NCI-H510A (cell line): ENCODE results near the gene FAS.
A peak's percentile ranks its signal among the peaks of the same experiment; 100 is the strongest.

ENCODE experiments used
- DNase-seq: peaks from one replicate; lab custom pipeline; 2025; lab: John Stamatoyannopoulos, UW

FAS gene

DNA sequence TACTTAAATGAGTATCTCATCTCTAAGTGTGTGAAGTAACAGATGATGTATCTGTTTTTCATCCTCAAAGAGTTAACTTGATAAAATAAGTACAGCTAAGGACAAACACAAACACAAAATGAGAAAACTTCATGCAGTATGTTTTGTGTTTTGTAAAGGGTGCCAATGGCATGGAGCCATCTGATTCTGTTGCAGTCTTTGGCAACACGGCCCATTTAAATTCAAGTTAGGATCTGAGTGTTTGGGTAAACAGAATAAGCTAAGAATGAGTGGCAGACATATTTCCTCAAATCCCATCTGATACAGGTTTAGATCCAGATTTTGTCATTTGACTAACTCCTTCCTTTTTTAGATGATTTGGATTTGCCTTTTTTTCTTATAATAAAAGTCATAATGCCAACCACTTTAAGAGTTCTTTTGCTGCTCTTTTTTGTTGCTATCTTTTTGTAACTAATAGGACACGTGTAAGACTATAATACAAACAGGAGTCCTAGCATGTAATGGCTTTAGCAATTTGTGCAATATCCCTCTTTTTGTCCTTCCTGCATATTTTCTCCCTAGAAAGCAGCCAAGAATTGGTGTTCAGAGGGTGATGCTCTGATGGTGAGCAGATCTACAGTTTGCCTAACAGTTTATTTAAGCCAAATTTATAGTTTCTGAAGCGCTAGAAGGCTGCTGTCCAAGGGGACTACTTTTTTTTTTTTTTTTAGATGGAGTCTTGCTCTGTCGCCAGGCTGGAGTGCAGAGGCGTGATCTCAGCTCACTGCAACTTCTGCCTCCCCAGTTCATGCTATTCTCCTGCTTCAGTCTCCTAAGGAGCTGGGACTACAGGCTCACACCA, 19.2 kb upstream of the FAS start:
- DNase-seq = no peak

DNA sequence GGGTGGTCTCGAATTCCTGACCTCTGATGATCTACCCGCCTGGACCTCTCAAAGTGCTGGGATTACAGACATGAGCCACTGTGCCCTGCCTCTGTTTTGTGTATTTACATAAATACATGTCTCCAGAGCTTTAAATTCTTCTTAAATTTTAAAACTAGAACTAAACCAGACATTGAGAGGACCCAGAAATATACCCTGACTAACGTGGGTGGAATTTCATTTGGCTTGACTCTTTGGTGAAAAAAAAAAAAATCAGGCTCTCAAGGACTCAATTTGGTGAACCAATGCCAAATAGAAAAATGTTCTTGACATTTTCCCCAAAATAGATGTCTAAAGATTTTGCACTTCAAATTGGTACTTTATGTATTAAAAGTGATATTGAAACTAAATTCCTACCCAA, 16.6 kb upstream of the FAS start:
- DNase-seq = no peak

DNA sequence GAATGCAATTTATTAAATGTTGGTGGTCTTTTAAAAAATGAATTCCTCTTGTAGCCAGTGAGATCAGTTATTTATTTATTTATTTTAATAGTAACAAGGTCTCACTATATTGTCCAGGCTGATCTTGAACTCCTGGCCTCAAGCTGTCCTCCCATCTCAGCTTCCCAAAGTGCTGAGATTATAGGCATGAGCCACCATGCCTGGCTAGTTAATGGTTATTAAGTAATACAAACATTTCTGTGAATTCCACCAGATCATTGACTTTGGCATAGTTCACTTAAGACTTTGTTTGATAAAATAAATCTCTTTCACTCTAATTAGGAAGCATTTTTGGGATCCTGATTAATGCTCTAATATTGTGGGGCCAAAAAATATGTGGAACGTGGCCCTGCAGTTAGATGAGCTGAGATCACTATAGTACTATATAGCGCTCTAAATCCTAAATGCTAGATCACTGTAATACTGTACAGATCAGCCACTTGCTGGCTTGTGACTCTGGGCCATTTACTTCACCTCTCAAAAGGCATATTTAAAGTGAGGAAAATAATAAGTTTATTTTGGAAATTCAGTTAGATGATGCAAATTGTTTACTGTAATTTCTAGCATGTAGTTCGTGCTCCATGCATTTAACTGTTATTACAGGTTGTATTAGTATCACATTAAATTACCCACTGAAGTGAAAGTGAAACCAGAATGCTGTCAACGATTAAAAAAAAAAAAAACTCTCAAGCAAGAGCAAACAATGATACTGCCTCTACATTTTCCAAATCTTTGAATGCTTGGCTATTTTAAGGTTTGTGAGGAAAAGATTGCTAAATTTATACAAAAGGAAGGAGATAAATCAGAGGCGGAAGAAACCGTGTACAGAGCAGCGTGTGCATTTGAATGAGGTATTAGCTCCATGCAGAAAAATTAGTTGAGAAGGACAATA, 15.9 kb upstream of the FAS start:
- no peak for DNase-seq

DNA sequence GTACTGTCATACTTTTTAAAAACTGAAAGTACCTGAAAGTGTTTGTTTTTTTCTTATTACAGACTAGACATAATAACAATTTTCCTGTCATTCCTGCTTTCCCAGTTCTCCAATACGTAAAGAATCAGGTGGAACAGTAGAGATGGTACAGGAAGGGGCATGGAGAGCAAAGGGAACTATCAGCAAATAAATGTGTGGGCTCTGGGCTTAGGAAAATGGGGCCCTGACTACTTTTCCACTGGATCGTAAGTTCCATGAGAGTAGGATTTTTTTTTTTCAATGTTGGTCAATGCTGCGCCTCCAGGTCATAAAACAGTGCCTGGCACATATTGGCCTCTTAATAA, 15.2 kb upstream of the FAS start:
- no peak for DNase-seq

DNA sequence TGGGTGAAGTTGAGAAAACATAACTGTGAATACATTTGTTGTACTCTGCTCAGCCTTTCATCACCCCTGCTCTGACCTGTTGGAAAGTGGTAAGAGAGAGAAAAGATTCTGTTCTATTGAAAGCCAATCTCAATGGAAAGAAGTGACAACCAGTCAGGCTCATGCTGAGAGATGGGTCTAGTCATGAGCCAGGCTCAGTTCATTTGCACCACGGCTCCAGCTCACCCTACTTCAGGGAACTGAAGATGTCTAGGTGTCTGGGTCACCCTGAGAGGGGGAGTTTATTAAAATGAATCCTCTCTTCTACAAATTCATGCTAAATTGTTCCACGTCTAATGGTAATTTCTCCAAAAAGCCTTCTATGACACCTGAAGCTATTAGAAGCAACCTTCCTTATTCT, 12.1 kb upstream of the FAS start:
- DNase-seq = no peak

DNA sequence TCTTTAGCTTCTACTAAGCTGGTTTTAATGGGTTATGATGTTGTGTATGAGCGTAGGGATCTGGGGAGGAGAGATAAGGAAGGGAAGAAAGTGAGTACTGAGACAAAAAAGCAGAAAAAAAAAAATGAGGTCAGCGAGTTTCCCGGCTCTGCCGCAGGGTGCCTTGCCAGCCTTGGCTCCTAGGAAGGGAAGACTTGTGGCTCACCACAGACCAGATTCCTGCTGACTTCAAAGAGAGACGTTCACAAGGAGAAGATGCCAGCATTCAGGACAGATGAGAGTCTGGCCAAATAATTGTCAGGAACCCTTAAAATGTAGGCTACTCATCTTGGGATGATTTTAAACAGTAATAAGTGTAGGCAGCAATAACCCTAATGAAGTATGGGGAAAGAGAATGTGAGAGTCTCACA, 11.4 kb upstream of the FAS start:
- no peak for DNase-seq

DNA sequence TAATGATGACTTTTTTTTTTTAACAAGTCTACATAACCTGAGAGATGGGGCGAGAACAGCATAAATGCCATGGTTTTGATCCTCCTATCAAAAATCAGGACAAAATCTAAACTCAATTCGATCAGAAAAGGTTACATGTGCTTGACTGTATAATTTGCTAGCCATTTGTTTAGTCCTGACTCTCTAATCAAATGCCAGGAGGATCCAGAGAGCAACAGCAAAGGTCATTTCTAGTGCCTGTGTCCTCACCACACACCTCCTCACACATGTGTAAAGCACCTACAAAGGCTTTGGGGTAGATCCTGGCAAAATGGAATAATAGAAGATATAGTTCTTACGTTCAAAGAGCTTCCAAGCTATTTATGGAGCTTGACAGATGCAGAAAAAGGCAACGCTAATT, 11.0 kb upstream of the FAS start:
- no peak for DNase-seq

DNA sequence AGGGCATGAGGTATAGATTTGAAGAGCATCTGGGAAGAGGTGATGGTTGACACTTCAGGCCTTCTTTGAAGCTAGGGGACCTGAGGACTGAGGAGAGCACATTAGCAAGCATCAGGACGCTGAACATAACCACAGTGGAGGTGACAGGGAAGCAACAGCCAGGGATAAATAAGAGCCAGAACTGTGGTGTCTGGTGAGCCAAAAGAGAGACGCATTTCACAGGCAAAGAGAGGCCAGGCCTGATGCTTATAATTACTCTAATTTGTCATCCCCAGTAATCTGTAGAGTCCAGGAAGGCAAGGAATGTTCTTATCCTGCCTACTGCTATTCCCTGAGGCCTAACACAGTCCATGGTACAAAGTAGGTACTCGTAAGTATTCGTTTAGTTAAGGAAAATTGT, 10.4 kb upstream of the FAS start:
- no peak for DNase-seq

DNA sequence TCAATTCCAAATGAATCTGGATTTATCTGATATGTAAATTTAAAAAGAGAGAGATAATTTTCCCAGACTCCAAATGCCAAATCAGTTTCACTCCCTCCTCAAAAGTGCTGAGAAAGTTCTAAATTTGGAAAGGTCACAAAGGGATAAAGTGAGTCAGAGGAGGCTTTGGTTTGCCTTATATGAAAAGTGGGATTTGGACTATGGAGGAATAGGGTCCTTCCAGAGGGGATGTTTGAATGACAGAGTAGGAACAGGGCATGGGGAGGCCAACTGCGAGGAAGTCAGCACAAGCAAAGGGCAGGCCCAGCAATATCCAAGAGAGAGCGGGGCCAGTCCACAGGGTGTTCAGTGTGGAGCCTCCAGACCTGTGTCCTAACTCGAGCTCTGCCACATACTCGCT, 9.8 kb upstream of the FAS start:
- no peak for DNase-seq

DNA sequence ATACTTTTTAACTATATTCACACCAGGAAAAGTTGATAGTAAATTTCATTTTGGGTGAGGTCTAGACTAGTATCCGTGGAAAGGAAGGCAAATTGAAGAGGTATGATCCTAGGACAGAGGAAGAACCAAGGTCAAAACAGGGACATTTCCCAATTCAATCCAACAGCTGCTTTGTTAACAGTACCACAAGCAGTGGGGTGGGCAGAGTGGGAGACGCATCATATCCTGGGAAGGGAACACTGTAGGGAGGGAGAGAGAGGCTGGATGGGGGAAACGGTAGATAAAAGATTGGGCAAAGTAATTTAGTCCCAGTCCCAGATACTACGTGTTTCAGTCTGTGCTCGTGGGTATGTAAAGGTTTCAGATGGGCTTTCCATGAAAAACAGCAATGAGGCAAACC, 9.2 kb upstream of the FAS start:
- DNase-seq = no peak

DNA sequence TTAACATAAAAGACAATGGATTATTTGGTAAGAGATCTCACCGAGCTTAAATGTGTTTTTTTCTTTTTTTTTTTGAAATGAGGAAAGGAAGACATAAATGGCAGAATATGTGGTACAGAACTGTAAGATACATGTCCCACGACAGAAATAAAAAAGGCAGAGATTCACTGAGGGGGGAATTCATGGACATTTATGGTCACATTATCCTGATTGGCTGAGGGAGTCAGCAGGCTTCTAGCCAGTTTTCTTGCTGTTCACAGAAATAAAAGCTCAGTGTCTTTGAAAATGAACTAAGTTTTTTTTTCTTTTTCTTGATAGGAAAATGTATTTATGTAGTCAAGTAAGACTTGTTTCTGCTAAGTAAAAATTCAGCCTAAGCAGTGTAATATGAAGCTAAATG, 8.2 kb upstream of the FAS start:
- DNase-seq = no peak

DNA sequence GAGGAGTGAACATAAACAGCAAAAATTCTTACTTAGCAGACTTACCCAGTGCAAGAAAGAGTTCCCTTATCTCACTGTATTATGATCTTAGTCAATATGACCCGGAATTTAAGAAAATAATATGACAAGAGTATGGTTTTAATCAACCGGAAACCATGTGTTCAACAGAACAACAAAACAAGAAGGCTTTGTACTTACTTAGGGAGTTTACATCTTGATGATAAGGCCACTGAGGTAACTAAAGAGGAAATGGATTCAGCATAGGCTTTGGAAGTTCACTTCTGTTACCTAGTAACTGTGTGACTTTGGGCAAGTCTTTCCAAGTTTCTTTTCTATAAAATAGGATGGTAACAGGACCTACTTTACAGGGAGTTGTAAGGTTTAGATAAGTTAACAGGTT, 7.4 kb upstream of the FAS start:
- no peak for DNase-seq

DNA sequence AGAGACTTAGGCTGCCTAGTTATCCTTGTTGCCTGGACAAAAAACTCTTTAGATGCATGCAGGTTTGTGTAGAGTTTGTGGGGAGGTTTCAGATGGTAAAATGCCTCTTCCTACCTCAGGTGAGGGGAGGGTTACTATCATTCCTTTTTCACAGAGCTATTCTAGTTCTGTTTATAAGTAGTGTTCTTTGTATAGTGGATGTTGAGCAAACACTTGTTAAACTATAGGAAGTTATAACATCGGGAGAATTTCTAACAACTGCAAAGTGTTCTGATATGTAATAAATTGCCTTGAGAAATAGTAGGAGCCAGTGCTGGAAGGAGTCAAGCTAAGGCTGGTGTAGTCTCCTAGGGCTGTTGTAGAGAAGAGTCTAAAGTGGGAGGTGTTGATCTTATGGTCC, 6.7 kb upstream of the FAS start:
- no peak for DNase-seq

DNA sequence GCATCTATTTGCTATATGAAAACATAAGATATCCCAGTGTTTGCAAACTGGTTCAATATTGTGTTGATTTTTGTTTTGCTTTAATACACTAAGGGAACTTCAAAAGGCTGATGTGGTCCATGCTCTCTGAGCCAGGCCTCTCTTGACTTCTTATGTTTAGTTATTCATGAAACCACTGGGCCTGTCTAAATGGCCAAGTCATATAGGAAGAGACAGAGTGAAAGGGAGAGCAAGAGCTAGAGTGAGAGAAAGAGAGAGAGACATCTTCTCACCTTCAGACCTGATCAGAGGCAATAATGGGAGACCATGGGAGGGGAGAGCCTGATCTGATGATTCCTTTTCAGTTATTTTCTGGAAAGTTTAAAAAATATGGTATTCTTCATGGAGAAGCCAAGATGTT, 6.1 kb upstream of the FAS start:
- no peak for DNase-seq

DNA sequence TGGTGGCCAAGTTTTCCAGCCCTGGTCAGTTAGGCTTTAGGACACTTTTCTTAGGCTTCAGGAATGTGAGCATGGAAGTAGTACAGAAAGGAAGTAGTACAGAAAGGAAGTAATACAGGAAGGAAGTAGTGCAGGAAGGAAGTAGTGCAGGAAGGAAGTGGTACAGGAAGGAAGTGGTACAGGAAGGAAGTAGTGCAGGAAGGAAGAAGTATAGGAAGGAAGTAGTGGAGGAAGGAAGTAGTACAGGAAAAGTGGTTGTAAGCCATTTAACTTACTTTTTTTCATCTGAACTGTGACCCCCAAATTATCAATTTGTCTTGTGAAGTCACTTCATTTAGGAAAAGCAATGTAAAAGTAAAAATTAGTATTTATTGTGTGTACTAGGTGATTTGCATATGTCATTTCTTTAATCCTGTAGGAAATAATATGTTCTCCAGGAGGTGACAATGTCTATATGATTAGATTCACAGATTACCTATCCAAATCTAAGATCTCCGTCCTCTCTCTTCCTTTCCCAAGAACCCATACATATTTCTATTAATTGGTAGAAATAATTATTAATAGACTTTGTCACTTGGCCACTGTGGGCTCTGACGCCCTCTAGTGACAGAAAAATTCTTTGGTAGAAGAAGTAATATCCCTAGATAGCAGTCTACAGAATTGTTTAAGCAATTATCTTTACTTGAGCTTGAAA, 3.9 kb upstream of the FAS start:
- DNase-seq = no peak

DNA sequence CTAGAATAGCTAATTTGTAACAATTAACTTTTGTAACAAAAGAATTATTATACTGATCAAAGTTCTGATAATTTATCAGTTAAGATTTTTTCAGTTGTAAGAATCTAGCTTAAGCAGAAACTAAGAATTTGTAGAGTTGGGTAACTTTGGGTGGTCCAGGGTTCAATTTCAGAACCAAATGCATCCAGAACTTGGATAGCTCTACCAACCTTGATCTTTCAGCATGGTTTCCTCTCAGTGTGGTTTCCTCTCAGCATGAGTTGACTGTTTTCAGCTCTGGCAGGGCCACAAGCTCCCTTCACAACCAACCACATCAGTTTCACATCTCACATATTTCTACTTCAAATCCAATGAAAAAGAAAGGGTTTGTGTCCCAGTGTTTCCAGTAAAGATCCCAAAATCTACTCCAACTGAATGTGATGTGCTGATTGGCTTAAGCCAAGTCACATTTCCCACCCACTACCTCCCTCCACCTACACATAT, 3.3 kb upstream of the FAS start:
- DNase-seq = no peak

DNA sequence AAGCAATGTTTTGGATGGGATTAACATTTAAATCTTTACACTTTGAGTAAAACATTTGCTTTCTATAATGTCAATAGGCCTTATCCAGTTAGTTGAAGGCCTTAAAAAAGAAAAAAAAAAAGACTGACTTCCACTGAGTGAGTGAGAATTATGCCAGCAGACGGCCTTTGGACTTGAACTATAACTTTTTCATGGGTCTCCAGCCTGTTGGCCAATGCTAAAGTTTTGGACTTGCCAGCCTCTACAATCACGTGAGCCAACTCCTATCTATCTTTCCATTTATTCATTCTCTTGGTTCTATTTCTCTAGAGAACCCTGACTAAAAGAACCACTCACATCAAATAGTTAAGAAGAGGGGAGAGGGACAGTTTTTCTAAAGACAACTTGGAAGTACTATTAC, 2.8 kb upstream of the FAS start:
- no peak for DNase-seq

DNA sequence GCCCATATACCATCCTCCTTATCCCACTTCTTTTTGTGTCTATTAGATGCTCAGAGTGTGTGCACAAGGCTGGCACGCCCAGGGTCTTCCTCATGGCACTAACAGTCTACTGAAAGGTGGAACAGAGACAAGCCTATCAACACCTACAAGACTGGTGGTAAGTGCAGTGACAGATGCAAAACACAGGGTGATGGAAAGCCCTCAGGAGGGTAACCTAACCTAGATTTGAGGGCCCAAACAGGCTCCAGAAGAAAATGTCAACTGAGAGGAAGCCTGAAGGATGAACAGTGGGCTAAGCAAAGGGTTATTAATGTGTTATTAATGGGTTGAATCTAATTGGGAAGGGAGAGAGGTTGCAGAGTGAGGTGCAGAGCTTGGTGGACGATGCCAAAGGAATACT, 1.2 kb upstream of the FAS start:
- DNase-seq = no peak

DNA sequence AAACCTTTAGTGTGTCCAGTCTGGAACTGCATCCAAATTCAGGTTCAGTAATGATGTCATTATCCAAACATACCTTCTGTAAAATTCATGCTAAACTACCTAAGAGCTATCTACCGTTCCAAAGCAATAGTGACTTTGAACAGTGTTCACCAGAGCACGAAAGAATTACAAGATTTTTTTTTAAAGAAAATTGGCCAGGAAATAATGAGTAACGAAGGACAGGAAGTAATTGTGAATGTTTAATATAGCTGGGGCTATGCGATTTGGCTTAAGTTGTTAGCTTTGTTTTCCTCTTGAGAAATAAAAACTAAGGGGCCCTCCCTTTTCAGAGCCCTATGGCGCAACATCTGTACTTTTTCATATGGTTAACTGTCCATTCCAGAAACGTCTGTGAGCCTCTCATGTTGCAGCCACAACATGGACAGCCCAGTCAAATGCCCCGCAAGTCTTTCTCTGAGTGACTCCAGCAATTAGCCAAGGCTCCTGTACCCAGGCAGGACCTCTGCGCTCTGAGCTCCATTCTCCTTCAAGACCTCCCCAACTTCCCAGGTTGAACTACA, 694 bp upstream of the FAS start:
- no peak for DNase-seq

DNA sequence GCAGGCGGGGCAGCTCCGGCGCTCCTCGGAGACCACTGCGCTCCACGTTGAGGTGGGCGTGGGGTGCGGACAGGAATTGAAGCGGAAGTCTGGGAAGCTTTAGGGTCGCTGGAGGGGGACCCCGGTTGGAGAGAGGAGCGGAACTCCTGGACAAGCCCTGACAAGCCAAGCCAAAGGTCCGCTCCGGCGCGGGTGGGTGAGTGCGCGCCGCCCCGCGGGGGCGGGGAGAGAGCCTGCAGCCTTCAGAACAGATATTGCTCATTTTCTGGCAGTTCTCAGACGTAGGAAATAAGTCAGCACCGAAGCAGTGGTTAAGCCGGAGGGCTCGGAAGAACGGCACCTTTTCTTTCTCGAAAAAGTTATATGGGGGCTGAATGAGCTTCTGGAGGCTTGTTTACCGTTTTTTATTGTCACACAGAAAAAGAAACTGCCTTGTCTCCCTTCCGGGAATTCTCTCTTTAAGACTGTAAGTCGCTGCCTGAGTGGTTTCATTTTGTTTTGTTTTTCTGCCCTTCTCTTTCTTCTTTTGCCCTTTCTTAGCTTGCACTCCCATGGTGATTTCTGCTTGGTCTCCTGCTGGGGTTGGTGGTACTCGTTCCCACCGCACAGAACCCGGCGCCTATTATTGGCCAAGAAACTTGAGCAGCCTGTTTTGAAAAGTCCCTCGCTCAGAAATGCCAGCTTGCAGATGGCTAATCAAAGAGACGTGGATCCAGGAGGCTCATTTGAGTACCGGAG, 732 bp downstream of the FAS start:
- peak; percentile 14 for DNase-seq

DNA sequence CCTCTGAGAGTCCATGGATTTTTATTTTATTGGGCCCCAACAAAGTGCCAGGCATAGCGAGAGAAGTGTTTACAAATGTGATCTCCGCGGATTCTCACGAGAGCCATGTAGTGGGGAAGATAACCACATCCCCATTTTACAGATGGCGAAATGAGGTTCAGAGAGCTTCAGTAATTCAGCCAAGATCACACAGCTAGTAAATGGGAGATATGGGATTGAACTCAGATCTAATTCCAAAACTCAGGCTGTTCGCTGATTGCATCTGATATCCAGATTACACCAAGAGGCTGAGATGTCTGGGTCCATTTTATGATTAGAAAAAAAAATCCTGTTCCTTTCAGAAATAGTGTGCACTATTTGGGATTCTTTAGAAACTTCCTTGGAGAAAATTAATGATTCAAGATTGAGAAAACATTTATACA, 1.3 kb downstream of the FAS start:
- DNase-seq = no peak
